K562 (cell line): ENCODE data around the gene NUSAP1. TPM values are rescaled to one million over a fixed set of nuclear protein-coding genes. Genes with fewer than 3 reads are reported as not detected.

Experiments
- ATAC-seq: fragments of 200-7000 bp; cut with Tn5 transposase; 3 replicates; pipeline ENCODE4 v1.9.1; 2020; ENCODE audit warnings: moderate library complexity
- BruUV-seq: library from RNA; stranded (reverse); fragments of 400-500 nt; replicated peaks from 2 replicates; lab custom pipeline; 2021; lab: Mats Ljungman, UMichigan
- CTCF ChIA-PET: fragments of 300-600 bp; formaldehyde crosslinking; extraction: SDS; loops from one replicate; lab custom pipeline; 2021; ENCODE audit warnings: low intra/inter-chr PET ratio; lab: Yijun Ruan, JAX
- POLR2A ChIA-PET: fragments of 300-600, 350-650 bp; sonication (Branson Sonifier 250); formaldehyde crosslinking; extraction: SDS; loops from one replicate; lab custom pipeline; 2021; ENCODE audit warnings: antibody characterized with exemption, inconsistent platforms; lab: Yijun Ruan, JAX
- DNase-seq, 4 experiments: peaks; one replicate each; pipeline versions ENCODE4 v3.0.0 to v3.0.0-alpha.2; 2011 to 2018; ENCODE audit warnings: low spot score in 3 of 4, mixed read lengths in 3 of 4; ENCODE audit errors: extremely low read depth in 1 of 4
- FAIRE-seq: peaks from 2 replicates; lab custom pipeline; 2011; peaks lifted over from hg19 to GRCh38; lab: Jason Lieb, UNC
- H2AFZ ChIP-seq: 2 replicates; pipeline ENCODE4 v1.6.0; 2011; ENCODE audit warnings: low read depth, low read length, control low read depth, inconsistent platforms
- H3K27ac ChIP-seq: fragments of 200-600 bp; 3 replicates; pipeline ENCODE4 v1.8.0; 2011; ENCODE audit warnings: low read depth, mild to moderate bottlenecking, control low read depth, inconsistent platforms, low read length, moderate library complexity, mixed read lengths; ENCODE audit errors: extremely low read depth
- H3K27me3 ChIP-seq, 2 experiments: fragments of 300-600 bp in 1 of 2; 2 replicates in 1 of 2; 3 replicates in 1 of 2; pipeline versions ENCODE4 v1.6.0 to v1.8.0; 2011; ENCODE audit warnings: inconsistent platforms in 2 of 2, low read length in 2 of 2, mild to moderate bottlenecking in 1 of 2, mixed read lengths in 1 of 2, moderate library complexity in 1 of 2; ENCODE audit not compliant: control insufficient read depth in 2 of 2, insufficient read depth in 2 of 2
- H3K36me3 ChIP-seq: fragments of 300-600 bp; 3 replicates; pipeline ENCODE4 v1.8.0; 2011; ENCODE audit warnings: mild to moderate bottlenecking, low read length, inconsistent platforms; ENCODE audit not compliant: control insufficient read depth, insufficient read depth
- H3K4me1 ChIP-seq, 2 experiments: fragments of 200-600 bp in 1 of 2; replicated peaks in 1 of 2; 2 replicates in 1 of 2; 3 replicates in 1 of 2; pipeline versions ENCODE4 v1.5.1 to v1.8.0; 2011; ENCODE audit warnings: inconsistent platforms in 2 of 2, low read length in 2 of 2, mild to moderate bottlenecking in 1 of 2, mixed read lengths in 1 of 2, moderate library complexity in 1 of 2; ENCODE audit not compliant: control insufficient read depth in 2 of 2, insufficient read depth in 2 of 2
- H3K4me2 ChIP-seq: 2 replicates; pipeline ENCODE4 v1.6.1; 2011; ENCODE audit warnings: low read length, control low read depth, inconsistent platforms, mixed read lengths; ENCODE audit not compliant: insufficient read depth
- H3K4me3 ChIP-seq: fragments of 200-600 bp; sonication (generic), shearing (Covaris generic); 2 replicates; pipeline ENCODE4 v1.5.1; 2016; ENCODE audit warnings: control low read depth, inconsistent platforms
- H3K79me2 ChIP-seq: fragments of 200-600 bp; 3 replicates; pipeline ENCODE4 v1.8.0; 2011; ENCODE audit warnings: low read length, inconsistent platforms; ENCODE audit not compliant: control insufficient read depth, insufficient read depth
- H3K9ac ChIP-seq, 2 experiments: 2 replicates each; pipeline versions ENCODE4 v1.6.0 to v1.6.1; 2011; ENCODE audit warnings: low read depth in 2 of 2, low read length in 2 of 2, control low read depth in 1 of 2, inconsistent platforms in 1 of 2, mild to moderate bottlenecking in 1 of 2, mixed read lengths in 1 of 2; ENCODE audit not compliant: insufficient read depth in 1 of 2
- H3K9me1 ChIP-seq: one replicate; pipeline ENCODE4 v1.6.0; 2011; ENCODE audit warnings: inconsistent platforms, mild to moderate bottlenecking, low read length, moderate library complexity; ENCODE audit not compliant: control insufficient read depth, insufficient read depth
- H3K9me3 ChIP-seq: replicated peaks from 2 replicates; pipeline ENCODE4 v1.5.1; 2011; ENCODE audit warnings: low read depth, low read length, inconsistent platforms; ENCODE audit not compliant: control insufficient read depth, insufficient read depth
- H4K20me1 ChIP-seq: replicated peaks from 2 replicates; pipeline ENCODE4 v1.6.1; 2011; ENCODE audit warnings: low read length, inconsistent platforms, mixed read lengths; ENCODE audit not compliant: control insufficient read depth, insufficient read depth
- C11orf30 ChIP-seq: fragments of 450-650 bp; IDR thresholded peaks from 2 replicates; pipeline ENCODE4 v1.6.1; 2016; ENCODE audit warnings: low read depth, mild to moderate bottlenecking
- MAFK ChIP-seq: IDR thresholded peaks from 2 replicates; pipeline ENCODE4 v1.6.1; 2011; ENCODE audit warnings: low read length, improper control_type of control experiment
- SMAD4 ChIP-seq: fragments of 250-450 bp; sonication (Bioruptor Pico); conservative IDR thresholded peaks from 2 replicates; pipeline ENCODE4 v1.8.0; 2021; ENCODE audit warnings: inconsistent platforms, mild to moderate bottlenecking, moderate library complexity
- ZNF217 ChIP-seq: sonication (generic); formaldehyde crosslinking; IDR thresholded peaks from 2 replicates; pipeline ENCODE4 v1.8.0; 2022; ENCODE audit warnings: mild to moderate bottlenecking, missing genetic modification reagents
- ZNF707 ChIP-seq: fragments of 250-450 bp; sonication (Bioruptor Pico); conservative IDR thresholded peaks from 2 replicates; pipeline ENCODE4 v1.8.0; 2022; ENCODE audit warnings: inconsistent platforms, mild to moderate bottlenecking, moderate library complexity
- WGBS: fragments of 100-300 bp; shearing (Covaris generic); methylation state at CpG from one replicate; pipeline ENCODE4 v1.1.6; 2016; ENCODE audit warnings: low coverage, mixed read lengths; ENCODE audit not compliant: insufficient coverage; ENCODE audit errors: missing lambda C conversion rate; 5-methylcytosine and 5-hydroxymethylcytosine counted together
- in situ Hi-C: fragments of 300-500 bp; cut with MboI; formaldehyde crosslinking; loops from 4 replicates; pipeline ENCODE4 v1.15.0; 2018; ENCODE audit warnings: inconsistent platforms, mixed read lengths
- intact Hi-C: fragments of 100-400 bp; cut with micrococcal nuclease; formaldehyde crosslinking; loops from 2 replicates; pipeline ENCODE4 v1.14.2; 2022
- polyA plus RNA-seq, 8 experiments: library from polyadenylated mRNA; depleted of rRNA in 4 of 8; stranded (reverse) in 5 of 8; unstranded in 3 of 8; fragments of >200 nt; fragmentation: Nextera tagmentation in 2 of 8; fragmentation: Illumina TruSeq in 1 of 8; extraction: Ambion mirVana in 2 of 8; extraction: Trizol in 1 of 8; gene quantifications; 2 replicates each; pipeline versions ENCODE4 v1.2.1 to v1.2.3, GENCODE V29; 2011 to 2014; ENCODE audit warnings: inconsistent platforms in 1 of 8, missing spikeins in 1 of 8
- total RNA-seq, 7 experiments: library from RNA; depleted of rRNA in 6 of 7; stranded (reverse); fragments of >200 nt in 6 of 7; fragmentation: Illumina TruSeq in 2 of 7; extraction: Trizol in 2 of 7; gene quantifications; 2 replicates each; pipeline versions ENCODE4 v1.2.1 to v1.2.3, GENCODE V29; 2011 to 2021; ENCODE audit warnings: low replicate concordance in 1 of 7
- TF ChIP-seq, protein P1 (sequence below): sonication (generic); formaldehyde crosslinking; IDR thresholded peaks from 2 replicates; pipeline ENCODE4 v1.8.0; 2022; ENCODE audit warnings: missing genetic modification reagents, mild to moderate bottlenecking, moderate library complexity, borderline replicate concordance
- TF ChIP-seq, protein P2 (sequence below): fragments of 250-450 bp; sonication (Bioruptor Pico); IDR thresholded peaks from 2 replicates; pipeline ENCODE4 v1.5.0; 2021; ENCODE audit warnings: mild to moderate bottlenecking, moderate library complexity
- TF ChIP-seq, protein P3 (sequence below): sonication (generic); formaldehyde crosslinking; IDR thresholded peaks from 2 replicates; pipeline ENCODE4 v1.8.1; 2023; ENCODE audit warnings: missing genetic modification reagents, mild to moderate bottlenecking, borderline replicate concordance
- TF ChIP-seq, protein P4 (sequence below): sonication (generic); formaldehyde crosslinking; IDR thresholded peaks from 2 replicates; pipeline ENCODE4 v1.8.0; 2022; ENCODE audit warnings: mild to moderate bottlenecking, missing genetic modification reagents
- TF ChIP-seq, protein P5 (sequence below): sonication (generic); formaldehyde crosslinking; IDR thresholded peaks from 2 replicates; pipeline ENCODE4 v1.5.0; 2020; ENCODE audit warnings: missing genetic modification reagents

NUSAP1 gene
- total and polyA plus RNA-seq, 9 of the 15 experiments (the other 6 are each of a cell fraction or from before 2014, with no cell fraction given), result 119 to 266 (median 227) TPM

DNA sequence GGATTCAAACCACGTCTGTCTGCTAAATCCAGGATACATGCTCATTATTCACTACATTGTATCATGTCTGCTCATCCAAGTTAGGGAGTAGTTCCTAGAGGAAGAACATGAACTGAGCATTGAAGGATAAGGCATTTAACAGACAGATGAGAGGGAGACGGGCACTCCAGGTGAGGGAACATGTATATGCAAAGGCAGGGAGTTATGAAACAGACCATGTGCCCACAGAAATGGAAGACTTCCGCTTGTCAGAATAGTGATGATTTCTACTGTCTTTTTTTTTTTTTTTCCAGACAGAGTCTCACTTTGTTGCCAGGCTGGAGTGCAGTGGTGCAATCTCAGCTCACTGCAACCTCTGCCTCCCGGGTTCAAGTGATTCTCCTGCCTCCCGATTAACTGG, 74.7 kb downstream of the NUSAP1 start:
- H3K36me3 ChIP-seq, result no peaks in the 10 kb centered on the region
- H3K4me3 ChIP-seq, result no peak overlapping the region
- H3K9ac ChIP-seq, result no peak overlapping the region
- H4K20me1 ChIP-seq, result 0 out of 2 replicates have a peak, but pooled peaks cover 4% of the 10 kb centered on the region
- H3K9me1 ChIP-seq, result no peaks in the 10 kb centered on the region
- H3K27ac ChIP-seq, result no peak overlapping the region
- no peak for ATAC-seq
- intact Hi-C loops (no loop called here), in situ Hi-C loops (no loop called here)
- H3K79me2 ChIP-seq, result peaks cover 3% of the 10 kb centered on the region; the same call in 2 of the 3 replicates
- no peak overlapping the region for H3K4me2 ChIP-seq
- H3K4me1 ChIP-seq, result peaks cover 8 to 18% of the 10 kb centered on the region in 2 experiments; a peak in 4 of 5 replicates
- POLR2A ChIA-PET, result interaction anchor here (1.0 kb wide), 1 partner anchor 26 kb away, joined by 3 read pairs; no protein-coding TSS in a partner anchor
- CTCF ChIA-PET, result interaction anchor here (0.6 kb wide), 1 partner anchor 513 kb away, joined by 3 read pairs; the partner anchor contains the start of gene VPS18
- H2AFZ ChIP-seq, result no peak overlapping the region
- 64% methylated on average over 5 of the region's 5 CpGs for WGBS
- no peaks in the 10 kb centered on the region for H3K27me3 ChIP-seq
- BruUV-seq, result no TSS peak
- no peaks in the 10 kb centered on the region for H3K9me3 ChIP-seq
- no peak for FAIRE-seq
- DNase-seq, result no peak
- TF ChIP-seq SMAD4 (CRISPR knock-in tag) (no peak), ZNF217 (CRISPR knock-in tag) (no peak), MAFK (no peak), C11orf30 (no peak), ZNF707 (CRISPR knock-in tag) (no peak)
- TF ChIP-seq, protein P1, sequence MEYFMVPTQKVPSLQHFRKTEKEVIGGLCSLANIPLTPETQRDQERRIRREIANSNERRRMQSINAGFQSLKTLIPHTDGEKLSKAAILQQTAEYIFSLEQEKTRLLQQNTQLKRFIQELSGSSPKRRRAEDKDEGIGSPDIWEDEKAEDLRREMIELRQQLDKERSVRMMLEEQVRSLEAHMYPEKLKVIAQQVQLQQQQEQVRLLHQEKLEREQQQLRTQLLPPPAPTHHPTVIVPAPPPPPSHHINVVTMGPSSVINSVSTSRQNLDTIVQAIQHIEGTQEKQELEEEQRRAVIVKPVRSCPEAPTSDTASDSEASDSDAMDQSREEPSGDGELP (CRISPR knock-in tag), result no peak
- TF ChIP-seq, protein P2, sequence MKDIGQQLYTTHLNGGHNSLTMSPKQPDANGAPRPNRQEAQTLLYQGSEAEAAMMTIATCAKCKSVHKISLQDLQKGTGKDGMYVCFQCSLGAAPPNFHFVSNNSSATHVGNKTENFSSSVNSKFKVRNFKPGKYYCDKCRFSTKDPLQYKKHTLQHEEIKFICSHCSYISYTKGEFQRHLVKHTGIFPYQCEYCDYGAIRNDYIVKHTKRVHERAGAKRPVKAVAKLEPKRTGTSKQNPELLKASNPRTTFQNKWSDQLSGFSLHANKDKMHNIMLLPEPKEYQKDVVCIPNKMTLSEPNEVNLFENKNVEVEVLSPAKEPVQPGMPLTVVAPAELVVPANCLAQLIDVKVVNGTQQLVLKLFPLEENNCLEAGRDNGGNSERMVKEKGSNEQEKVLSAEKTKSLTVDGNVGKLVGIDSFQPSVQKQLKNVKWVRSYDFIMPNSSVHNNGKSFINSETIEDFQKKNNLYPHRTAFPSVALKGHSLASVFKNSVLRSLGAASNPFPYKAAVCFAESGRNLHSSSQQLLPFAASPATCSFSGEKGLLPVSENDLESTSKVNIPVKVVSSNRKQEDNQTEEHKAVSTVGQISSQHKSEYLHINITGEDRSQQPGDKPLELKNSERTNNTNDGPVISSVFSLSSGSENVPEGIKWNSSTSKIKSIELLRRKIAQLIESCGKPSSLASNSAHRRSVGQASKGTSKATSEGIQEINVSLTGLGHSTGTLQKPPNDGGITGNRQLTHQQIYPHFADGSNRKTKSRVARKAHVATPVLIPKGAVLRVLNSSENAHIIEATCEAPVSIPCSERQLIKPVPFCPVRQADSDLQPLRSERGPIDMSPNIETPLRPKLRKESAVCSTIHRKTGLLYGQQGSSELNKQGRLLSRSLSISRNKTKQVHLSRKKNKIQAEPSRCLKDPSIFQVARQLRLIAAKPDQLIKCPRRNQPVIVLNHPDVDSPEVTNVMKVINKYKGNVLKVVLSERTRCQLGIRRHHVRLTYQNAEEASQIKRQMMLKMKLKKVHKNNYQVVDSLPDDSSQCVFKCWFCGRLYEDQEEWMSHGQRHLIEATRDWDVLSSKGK (CRISPR knock-in tag), result no peak
- TF ChIP-seq, protein P3, sequence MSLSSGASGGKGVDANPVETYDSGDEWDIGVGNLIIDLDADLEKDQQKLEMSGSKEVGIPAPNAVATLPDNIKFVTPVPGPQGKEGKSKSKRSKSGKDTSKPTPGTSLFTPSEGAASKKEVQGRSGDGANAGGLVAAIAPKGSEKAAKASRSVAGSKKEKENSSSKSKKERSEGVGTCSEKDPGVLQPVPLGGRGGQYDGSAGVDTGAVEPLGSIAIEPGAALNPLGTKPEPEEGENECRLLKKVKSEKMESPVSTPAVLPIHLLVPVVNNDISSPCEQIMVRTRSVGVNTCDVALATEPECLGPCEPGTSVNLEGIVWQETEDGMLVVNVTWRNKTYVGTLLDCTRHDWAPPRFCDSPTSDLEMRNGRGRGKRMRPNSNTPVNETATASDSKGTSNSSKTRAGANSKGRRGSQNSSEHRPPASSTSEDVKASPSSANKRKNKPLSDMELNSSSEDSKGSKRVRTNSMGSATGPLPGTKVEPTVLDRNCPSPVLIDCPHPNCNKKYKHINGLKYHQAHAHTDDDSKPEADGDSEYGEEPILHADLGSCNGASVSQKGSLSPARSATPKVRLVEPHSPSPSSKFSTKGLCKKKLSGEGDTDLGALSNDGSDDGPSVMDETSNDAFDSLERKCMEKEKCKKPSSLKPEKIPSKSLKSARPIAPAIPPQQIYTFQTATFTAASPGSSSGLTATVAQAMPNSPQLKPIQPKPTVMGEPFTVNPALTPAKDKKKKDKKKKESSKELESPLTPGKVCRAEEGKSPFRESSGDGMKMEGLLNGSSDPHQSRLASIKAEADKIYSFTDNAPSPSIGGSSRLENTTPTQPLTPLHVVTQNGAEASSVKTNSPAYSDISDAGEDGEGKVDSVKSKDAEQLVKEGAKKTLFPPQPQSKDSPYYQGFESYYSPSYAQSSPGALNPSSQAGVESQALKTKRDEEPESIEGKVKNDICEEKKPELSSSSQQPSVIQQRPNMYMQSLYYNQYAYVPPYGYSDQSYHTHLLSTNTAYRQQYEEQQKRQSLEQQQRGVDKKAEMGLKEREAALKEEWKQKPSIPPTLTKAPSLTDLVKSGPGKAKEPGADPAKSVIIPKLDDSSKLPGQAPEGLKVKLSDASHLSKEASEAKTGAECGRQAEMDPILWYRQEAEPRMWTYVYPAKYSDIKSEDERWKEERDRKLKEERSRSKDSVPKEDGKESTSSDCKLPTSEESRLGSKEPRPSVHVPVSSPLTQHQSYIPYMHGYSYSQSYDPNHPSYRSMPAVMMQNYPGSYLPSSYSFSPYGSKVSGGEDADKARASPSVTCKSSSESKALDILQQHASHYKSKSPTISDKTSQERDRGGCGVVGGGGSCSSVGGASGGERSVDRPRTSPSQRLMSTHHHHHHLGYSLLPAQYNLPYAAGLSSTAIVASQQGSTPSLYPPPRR (CRISPR knock-in tag), result no peak
- TF ChIP-seq, protein P4, sequence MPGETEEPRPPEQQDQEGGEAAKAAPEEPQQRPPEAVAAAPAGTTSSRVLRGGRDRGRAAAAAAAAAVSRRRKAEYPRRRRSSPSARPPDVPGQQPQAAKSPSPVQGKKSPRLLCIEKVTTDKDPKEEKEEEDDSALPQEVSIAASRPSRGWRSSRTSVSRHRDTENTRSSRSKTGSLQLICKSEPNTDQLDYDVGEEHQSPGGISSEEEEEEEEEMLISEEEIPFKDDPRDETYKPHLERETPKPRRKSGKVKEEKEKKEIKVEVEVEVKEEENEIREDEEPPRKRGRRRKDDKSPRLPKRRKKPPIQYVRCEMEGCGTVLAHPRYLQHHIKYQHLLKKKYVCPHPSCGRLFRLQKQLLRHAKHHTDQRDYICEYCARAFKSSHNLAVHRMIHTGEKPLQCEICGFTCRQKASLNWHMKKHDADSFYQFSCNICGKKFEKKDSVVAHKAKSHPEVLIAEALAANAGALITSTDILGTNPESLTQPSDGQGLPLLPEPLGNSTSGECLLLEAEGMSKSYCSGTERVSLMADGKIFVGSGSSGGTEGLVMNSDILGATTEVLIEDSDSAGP, result no peak
- TF ChIP-seq, protein P5, sequence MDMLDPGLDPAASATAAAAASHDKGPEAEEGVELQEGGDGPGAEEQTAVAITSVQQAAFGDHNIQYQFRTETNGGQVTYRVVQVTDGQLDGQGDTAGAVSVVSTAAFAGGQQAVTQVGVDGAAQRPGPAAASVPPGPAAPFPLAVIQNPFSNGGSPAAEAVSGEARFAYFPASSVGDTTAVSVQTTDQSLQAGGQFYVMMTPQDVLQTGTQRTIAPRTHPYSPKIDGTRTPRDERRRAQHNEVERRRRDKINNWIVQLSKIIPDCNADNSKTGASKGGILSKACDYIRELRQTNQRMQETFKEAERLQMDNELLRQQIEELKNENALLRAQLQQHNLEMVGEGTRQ, result no peak
